Natural killer cell (primary cell): ENCODE results near the gene MAPKAPK2. TPM values are rescaled to one million over a fixed set of nuclear protein-coding genes. Genes with fewer than 3 reads are reported as not detected.

Experiments used
- ATAC-seq, 3 donors: fragments of 150-1000 bp in 2 of 3; fragments of 200-7000 bp in 1 of 3; cut with Tn5 transposase; 1 replicate in 1 of 3; 2 replicates in 2 of 3; pipeline ENCODE4 v1.10.0; 2021; ENCODE audit warnings: mild to moderate bottlenecking in 2 of 3, moderate library complexity in 2 of 3
- DNase-seq, 2 donors: peaks; one replicate each; pipeline versions ENCODE4 v3.0.0 to v3.0.0-alpha.2; 2013 to 2021; ENCODE audit warnings: mixed read lengths in 1 of 2
- H3K27ac ChIP-seq: one replicate; pipeline ENCODE4 v1.5.1; 2013; ENCODE audit warnings: mild to moderate bottlenecking, low read length
- H3K27me3 ChIP-seq: one replicate; pipeline ENCODE4 v1.6.1; 2013; ENCODE audit warnings: low read length; ENCODE audit not compliant: control insufficient read depth, insufficient read depth
- H3K36me3 ChIP-seq: one replicate; pipeline ENCODE4 v1.6.1; 2013; ENCODE audit warnings: low read length; ENCODE audit not compliant: control insufficient read depth, insufficient read depth
- H3K4me1 ChIP-seq: one replicate; pipeline ENCODE4 v1.6.1; 2013; ENCODE audit warnings: low read length; ENCODE audit not compliant: control insufficient read depth, insufficient read depth
- H3K4me3 ChIP-seq: one replicate; pipeline ENCODE4 v1.5.1; 2013; ENCODE audit warnings: low read length
- H3K9me3 ChIP-seq: one replicate; pipeline ENCODE4 v1.6.1; 2013; ENCODE audit warnings: low read length; ENCODE audit not compliant: control insufficient read depth, insufficient read depth
- H3K27ac Mint-ChIP-seq, 2 donors: one replicate each; pipeline ENCODE4 v1.8.0; 2022; ENCODE audit warnings: mild to moderate bottlenecking in 2 of 2, mixed read lengths in 2 of 2, moderate library complexity in 1 of 2
- H3K27me3 Mint-ChIP-seq, 2 donors: one replicate each; pipeline ENCODE4 v1.8.0; 2022; ENCODE audit warnings: low read depth in 2 of 2, mixed read lengths in 2 of 2
- H3K36me3 Mint-ChIP-seq: one replicate; pipeline ENCODE4 v1.8.0; 2022; ENCODE audit warnings: mixed read lengths
- H3K4me1 Mint-ChIP-seq, 2 donors: one replicate each; pipeline ENCODE4 v1.8.0; 2022; ENCODE audit warnings: mixed read lengths in 2 of 2
- H3K4me3 Mint-ChIP-seq: one replicate; pipeline ENCODE4 v1.8.0; 2022; ENCODE audit warnings: mild to moderate bottlenecking, moderate library complexity, mixed read lengths
- H3K9me3 Mint-ChIP-seq, 2 donors: one replicate each; pipeline ENCODE4 v1.8.0; 2022; ENCODE audit warnings: mixed read lengths in 2 of 2
- WGBS: methylation state at CpG from one replicate; pipeline ENCODE4 v1.1.7; 2013; ENCODE audit warnings: missing lambda C conversion rate; ENCODE audit not compliant: insufficient coverage; 5-methylcytosine and 5-hydroxymethylcytosine counted together
- intact Hi-C: fragments of 100-400 bp; cut with micrococcal nuclease; formaldehyde crosslinking; loops from one replicate; pipeline ENCODE4 v1.14.2; 2022
- total RNA-seq, 4 donors: library from RNA; stranded (reverse); fragments of 120-200 nt in 1 of 4; gene quantifications; one replicate each; pipeline versions ENCODE4 v1.2.3 to v1.2.4, GENCODE V29; 2013 to 2022
- TF ChIP-seq, protein P1 (sequence below): fragments of 200-600 bp; IDR thresholded peaks from one replicate; pipeline ENCODE4 v1.8.0; 2022; ENCODE audit warnings: antibody characterized with exemption

Gene MAPKAPK2
- total RNA-seq, 3 donors from 2014 or later (not counting 1 experiment from before 2014, with no cell fraction given): 137 to 197 (median 178) TPM

DNA sequence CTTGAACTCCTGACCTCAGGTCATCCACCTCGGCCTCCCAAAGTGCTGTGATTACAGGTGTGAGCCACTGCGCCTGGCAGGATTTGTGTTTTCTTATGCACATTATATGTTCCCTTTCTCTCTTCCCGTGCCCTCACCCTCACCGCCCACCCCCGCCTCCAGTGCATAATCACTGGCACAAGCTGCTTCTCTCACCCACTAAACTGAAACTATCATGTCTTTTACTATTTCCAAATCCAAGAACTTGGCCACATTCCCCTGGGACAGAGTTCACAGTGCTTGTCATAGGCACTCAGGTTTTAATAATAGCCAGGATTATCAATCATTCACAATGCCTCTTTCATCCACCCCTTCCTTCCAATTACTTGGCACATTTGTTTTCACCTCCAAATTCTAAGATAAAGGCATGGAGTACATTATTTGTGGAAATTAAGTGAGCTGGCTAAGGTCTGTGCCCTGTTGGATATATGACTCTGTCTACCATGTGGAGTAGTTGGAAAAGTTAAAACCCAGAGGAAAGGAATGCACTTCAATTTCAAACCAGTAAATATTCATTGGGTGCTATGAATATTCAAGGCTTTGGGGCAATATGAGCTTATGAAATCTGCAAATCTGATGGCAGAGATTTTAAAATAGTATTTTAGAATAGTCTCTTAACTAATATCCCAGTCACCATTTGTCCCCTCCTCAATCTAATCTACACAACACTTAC is 17.6 kb upstream of the MAPKAPK2 start:
- TF ChIP-seq, protein P1, sequence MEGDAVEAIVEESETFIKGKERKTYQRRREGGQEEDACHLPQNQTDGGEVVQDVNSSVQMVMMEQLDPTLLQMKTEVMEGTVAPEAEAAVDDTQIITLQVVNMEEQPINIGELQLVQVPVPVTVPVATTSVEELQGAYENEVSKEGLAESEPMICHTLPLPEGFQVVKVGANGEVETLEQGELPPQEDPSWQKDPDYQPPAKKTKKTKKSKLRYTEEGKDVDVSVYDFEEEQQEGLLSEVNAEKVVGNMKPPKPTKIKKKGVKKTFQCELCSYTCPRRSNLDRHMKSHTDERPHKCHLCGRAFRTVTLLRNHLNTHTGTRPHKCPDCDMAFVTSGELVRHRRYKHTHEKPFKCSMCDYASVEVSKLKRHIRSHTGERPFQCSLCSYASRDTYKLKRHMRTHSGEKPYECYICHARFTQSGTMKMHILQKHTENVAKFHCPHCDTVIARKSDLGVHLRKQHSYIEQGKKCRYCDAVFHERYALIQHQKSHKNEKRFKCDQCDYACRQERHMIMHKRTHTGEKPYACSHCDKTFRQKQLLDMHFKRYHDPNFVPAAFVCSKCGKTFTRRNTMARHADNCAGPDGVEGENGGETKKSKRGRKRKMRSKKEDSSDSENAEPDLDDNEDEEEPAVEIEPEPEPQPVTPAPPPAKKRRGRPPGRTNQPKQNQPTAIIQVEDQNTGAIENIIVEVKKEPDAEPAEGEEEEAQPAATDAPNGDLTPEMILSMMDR: no peak
- DNase-seq: no peak
- Histone ChIP-seq H3K4me1 (peaks cover 24% of the 10 kb centered on the region), H3K4me3 (no peak overlapping the region), H3K9me3 (no peaks in the 10 kb centered on the region), H3K27me3 (peaks cover 4% of the 10 kb centered on the region), H3K27ac (no peak overlapping the region), H3K36me3 (no peaks in the 10 kb centered on the region)
- Mint-ChIP-seq H3K4me3 (no peak overlapping the region), H3K9me3 (no peaks in the 10 kb centered on the region), H3K36me3 (no peaks in the 10 kb centered on the region), H3K27ac (no peak overlapping the region), H3K27me3 (peaks cover 12 to 15% of the 10 kb centered on the region in 2 donors), H3K4me1 (peaks cover 22% of the 10 kb centered on the region in 2 donors)
- 90% methylated on average over 5 of the region's 5 CpGs for WGBS
- intact Hi-C loops: loop anchor here (10.0 kb wide), 1 partner anchor 62 kb away; no protein-coding TSS in a partner anchor
- no peak for ATAC-seq

DNA sequence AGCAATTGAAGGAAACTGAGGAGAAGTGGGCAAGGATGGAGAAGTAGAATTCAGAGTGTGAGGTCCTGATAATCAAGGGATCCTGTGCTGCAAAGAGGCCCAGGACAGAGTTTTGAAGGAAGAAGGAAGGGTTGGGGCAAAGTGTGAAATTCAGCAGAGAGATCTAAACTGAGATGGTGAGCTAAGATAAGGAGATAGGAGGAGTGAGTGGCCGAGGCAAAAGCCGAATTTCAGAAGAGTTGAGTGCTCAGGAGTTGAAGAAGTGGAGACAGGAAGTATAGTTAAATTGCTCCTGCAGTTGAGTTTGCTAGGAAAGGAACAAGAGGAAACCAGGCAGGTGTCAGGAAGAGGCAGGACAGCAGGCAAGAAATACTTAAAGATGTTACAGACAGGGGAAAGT is 16.4 kb upstream of the MAPKAPK2 start:
- Histone ChIP-seq H3K9me3 (no peaks in the 10 kb centered on the region), H3K27me3 (peaks cover 4% of the 10 kb centered on the region), H3K27ac (no peak overlapping the region), H3K4me3 (no peak overlapping the region), H3K4me1 (peaks cover 25% of the 10 kb centered on the region), H3K36me3 (no peaks in the 10 kb centered on the region)
- Mint-ChIP-seq H3K9me3 (no peaks in the 10 kb centered on the region), H3K4me1 (peaks cover 22% of the 10 kb centered on the region in 2 donors), H3K27ac (no peak overlapping the region), H3K4me3 (peak overlapping the region; percentile 0), H3K27me3 (peaks cover 3 to 6% of the 10 kb centered on the region in 2 donors), H3K36me3 (no peaks in the 10 kb centered on the region)
- DNase-seq (no peak), ATAC-seq (no peak)
- TF ChIP-seq, protein P1: no peak
- WGBS: 8% methylated on average over 2 of the region's 2 CpGs
- intact Hi-C loops: loop anchor here (10.0 kb wide), 1 partner anchor 64 kb away; no protein-coding TSS in a partner anchor

DNA sequence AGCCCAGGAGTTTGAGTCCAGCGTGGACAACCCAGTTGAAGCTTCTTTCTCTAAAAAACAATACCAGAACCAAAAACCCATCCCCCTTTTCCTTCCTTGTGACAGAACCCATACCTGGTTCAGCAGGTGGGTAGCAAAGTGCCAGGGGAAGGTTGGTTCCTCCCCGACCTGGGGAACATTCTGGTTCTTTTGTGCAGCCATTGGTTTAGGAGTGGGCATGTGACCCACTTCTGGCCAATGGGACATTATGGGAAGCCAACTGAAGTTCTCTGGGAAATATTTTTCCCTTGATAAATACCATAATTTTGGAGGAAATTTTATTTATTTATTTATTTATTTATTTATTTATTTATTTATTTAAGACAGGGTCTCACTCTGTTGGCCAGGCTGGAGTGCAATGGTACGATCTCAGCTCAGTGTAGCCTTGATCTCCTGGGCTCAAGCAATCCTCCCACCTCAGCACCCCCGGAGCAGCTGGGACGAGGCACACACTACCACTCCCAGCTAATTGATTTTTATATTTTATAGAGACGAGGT is 15.8 kb upstream of the MAPKAPK2 start:
- Mint-ChIP-seq H3K36me3 (no peaks in the 10 kb centered on the region), H3K4me1 (peaks cover 16 to 17% of the 10 kb centered on the region in 2 donors), H3K4me3 (no peak overlapping the region), H3K27me3 (peaks cover 0 to 5% of the 10 kb centered on the region in 2 donors), H3K27ac (no peak overlapping the region), H3K9me3 (no peaks in the 10 kb centered on the region)
- Histone ChIP-seq H3K4me1 (peaks cover 22% of the 10 kb centered on the region), H3K36me3 (no peaks in the 10 kb centered on the region), H3K27me3 (no peaks in the 10 kb centered on the region), H3K27ac (no peak overlapping the region), H3K9me3 (no peaks in the 10 kb centered on the region), H3K4me3 (no peak overlapping the region)
- ATAC-seq (no peak), DNase-seq (no peak)
- WGBS: 89% methylated on average over 3 of the region's 6 CpGs
- TF ChIP-seq, protein P1: no peak
- intact Hi-C loops: loop anchor here (10.0 kb wide), 1 partner anchor 64 kb away; no protein-coding TSS in a partner anchor
